IMR-90 (cell line): Measurements from ENCODE around the gene DGKD. TPM values are rescaled to one million over a fixed set of nuclear protein-coding genes. Genes with fewer than 3 reads are reported as not detected.

Experiments used
- ATAC-seq: fragments of 200-7000 bp; cut with Tn5 transposase; 2 replicates; pipeline ENCODE4 v1.9.1; 2020; ENCODE audit warnings: low read depth, mild to moderate bottlenecking, moderate library complexity
- BruUV-seq: library from RNA; stranded (reverse); fragments of 400-500 nt; replicated peaks from 2 replicates; lab custom pipeline; 2021; lab: Mats Ljungman, UMichigan
- CTCF ChIA-PET: fragments of 300-600 bp; formaldehyde crosslinking; extraction: SDS; loops from one replicate; lab custom pipeline; 2021; ENCODE audit warnings: antibody characterized with exemption; lab: Yijun Ruan, JAX
- POLR2A ChIA-PET: fragments of 300-600 bp; sonication (Branson Sonifier 250); formaldehyde crosslinking; loops from one replicate; lab custom pipeline; 2022; ENCODE audit warnings: antibody characterized with exemption; ENCODE audit not compliant: unreplicated experiment; lab: Charles Lee
- DNase-seq: peaks from one replicate; pipeline ENCODE4 v3.0.0; 2013
- H2AFZ ChIP-seq: replicated peaks from 2 replicates; pipeline ENCODE3; 2013; ENCODE audit warnings: low read length, mild to moderate bottlenecking; ENCODE audit not compliant: poor library complexity
- H2AK5ac ChIP-seq: 2 replicates; pipeline ENCODE4 v1.6.1; 2013; ENCODE audit warnings: low read depth, low read length, inconsistent platforms
- H2AK9ac ChIP-seq: replicated peaks from 2 replicates; pipeline ENCODE3; 2013; ENCODE audit warnings: mild to moderate bottlenecking, low read depth, low read length, moderate library complexity; ENCODE audit not compliant: poor library complexity
- H2BK120ac ChIP-seq: 2 replicates; pipeline ENCODE4 v1.6.1; 2013; ENCODE audit warnings: low read depth, low read length, inconsistent platforms
- H2BK15ac ChIP-seq: 3 replicates; pipeline ENCODE4 v1.6.1; 2013; ENCODE audit warnings: low read depth, low read length, inconsistent platforms
- H2BK20ac ChIP-seq: 2 replicates; pipeline ENCODE4 v1.6.1; 2013; ENCODE audit warnings: low read depth, mild to moderate bottlenecking, inconsistent platforms, low read length, moderate library complexity
- H2BK5ac ChIP-seq: 2 replicates; pipeline ENCODE4 v1.6.1; 2013; ENCODE audit warnings: mild to moderate bottlenecking, low read depth, low read length, inconsistent platforms; ENCODE audit not compliant: poor library complexity, severe bottlenecking
- H3K14ac ChIP-seq: replicated peaks from 2 replicates; pipeline ENCODE4 v1.6.1; 2013; ENCODE audit warnings: low read depth, low read length, inconsistent platforms
- H3K18ac ChIP-seq: 2 replicates; pipeline ENCODE4 v1.6.1; 2013; ENCODE audit warnings: low read depth, low read length, control low read depth
- H3K23ac ChIP-seq: 2 replicates; pipeline ENCODE4 v1.6.1; 2013; ENCODE audit warnings: low read depth, low read length, inconsistent platforms
- H3K27ac ChIP-seq: 2 replicates; pipeline ENCODE4 v1.5.1; 2013; ENCODE audit warnings: mild to moderate bottlenecking, control low read depth, low read length; ENCODE audit not compliant: insufficient read depth
- H3K27me3 ChIP-seq: 2 replicates; pipeline ENCODE4 v1.6.1; 2013; ENCODE audit warnings: low read length; ENCODE audit not compliant: control insufficient read depth, insufficient read depth
- H3K36me3 ChIP-seq: 2 replicates; pipeline ENCODE4 v1.6.1; 2013; ENCODE audit warnings: low read length, mixed read lengths; ENCODE audit not compliant: control insufficient read depth, insufficient read depth
- H3K4ac ChIP-seq: 2 replicates; pipeline ENCODE4 v1.6.1; 2013; ENCODE audit warnings: low read depth, low read length, inconsistent platforms
- H3K4me1 ChIP-seq: 2 replicates; pipeline ENCODE4 v1.6.1; 2013; ENCODE audit warnings: low read length, mixed read lengths; ENCODE audit not compliant: control insufficient read depth, insufficient read depth
- H3K4me2 ChIP-seq: 2 replicates; pipeline ENCODE4 v1.6.1; 2013; ENCODE audit warnings: low read depth, mild to moderate bottlenecking, control low read depth, low read length, moderate library complexity
- H3K4me3 ChIP-seq: 2 replicates; pipeline ENCODE4 v1.5.1; 2013; ENCODE audit warnings: low read depth, mild to moderate bottlenecking, control low read depth, low read length, moderate library complexity; ENCODE audit not compliant: insufficient read depth
- H3K56ac ChIP-seq: 2 replicates; pipeline ENCODE4 v1.6.1; 2013; ENCODE audit warnings: low read length, inconsistent platforms; ENCODE audit not compliant: insufficient read depth; ENCODE audit errors: extremely low read depth
- H3K79me1 ChIP-seq, 2 experiments: 2 replicates each; pipeline ENCODE4 v1.6.1; 2013; ENCODE audit warnings: low read length in 2 of 2, inconsistent platforms in 1 of 2, low read depth in 1 of 2
- H3K9ac ChIP-seq: 2 replicates; pipeline ENCODE4 v1.6.1; 2013; ENCODE audit warnings: low read depth, low read length, control low read depth
- H3K9me1 ChIP-seq: 2 replicates; pipeline ENCODE4 v1.6.1; 2013; ENCODE audit warnings: low read length, inconsistent platforms; ENCODE audit not compliant: insufficient read depth
- H3K9me3 ChIP-seq: 2 replicates; pipeline ENCODE4 v1.6.1; 2013; ENCODE audit warnings: low read length; ENCODE audit not compliant: control insufficient read depth, insufficient read depth
- H4K20me1 ChIP-seq: 2 replicates; pipeline ENCODE4 v1.6.1; 2013; ENCODE audit warnings: low read length, inconsistent platforms; ENCODE audit not compliant: insufficient read depth
- H4K5ac ChIP-seq: 2 replicates; pipeline ENCODE4 v1.6.1; 2013; ENCODE audit warnings: mild to moderate bottlenecking, low read depth, low read length, control low read depth
- H4K8ac ChIP-seq, 2 experiments: 2 replicates each; pipeline ENCODE4 v1.6.1; 2013; ENCODE audit warnings: low read depth in 2 of 2, low read length in 2 of 2, control low read depth in 1 of 2, inconsistent platforms in 1 of 2
- H4K91ac ChIP-seq: 2 replicates; pipeline ENCODE4 v1.6.1; 2013; ENCODE audit warnings: low read depth, low read length, inconsistent platforms; ENCODE audit not compliant: insufficient read depth
- BHLHE40 ChIP-seq: fragments of 150-350 bp; IDR thresholded peaks from 2 replicates; pipeline ENCODE4 v1.6.1; 2016; ENCODE audit warnings: mild to moderate bottlenecking, low read depth, low read length
- CEBPB ChIP-seq: IDR thresholded peaks from 2 replicates; pipeline ENCODE4 v1.6.1; 2012; ENCODE audit warnings: low read depth, low read length, improper control_type of control experiment
- CHD1 ChIP-seq: IDR thresholded peaks from 2 replicates; pipeline ENCODE4 v1.6.1; 2012; ENCODE audit warnings: low read depth, low read length, improper control_type of control experiment
- FOS ChIP-seq: fragments of 150-350 bp; IDR thresholded peaks from 2 replicates; pipeline ENCODE4 v1.6.1; 2016; ENCODE audit warnings: low read depth, low read length
- MAFK ChIP-seq: IDR thresholded peaks from 2 replicates; pipeline ENCODE4 v1.6.1; 2012; ENCODE audit warnings: low read depth, low read length, improper control_type of control experiment
- MAZ ChIP-seq: IDR thresholded peaks from 2 replicates; pipeline ENCODE4 v1.6.1; 2012; ENCODE audit warnings: low read depth, mild to moderate bottlenecking, low read length, improper control_type of control experiment, moderate library complexity, borderline replicate concordance
- MXI1 ChIP-seq: IDR thresholded peaks from 2 replicates; pipeline ENCODE4 v1.6.1; 2012; ENCODE audit warnings: low read depth, mild to moderate bottlenecking, low read length, moderate library complexity, borderline replicate concordance
- NFE2L2 ChIP-seq: fragments of 150-350 bp; IDR thresholded peaks from 2 replicates; pipeline ENCODE4 v1.6.1; 2016; ENCODE audit warnings: low read depth, mild to moderate bottlenecking, low read length
- POLR2A ChIP-seq: IDR thresholded peaks from 2 replicates; pipeline ENCODE4 v1.6.1; 2012; ENCODE audit warnings: mild to moderate bottlenecking, low read depth, low read length
- RAD21 ChIP-seq: IDR thresholded peaks from 2 replicates; pipeline ENCODE4 v1.6.1; 2012; ENCODE audit warnings: low read length, improper control_type of control experiment
- RCOR1 ChIP-seq: IDR thresholded peaks from 2 replicates; pipeline ENCODE4 v1.6.1; 2012; ENCODE audit warnings: mild to moderate bottlenecking, low read length, improper control_type of control experiment; ENCODE audit not compliant: insufficient replicate concordance
- RFX5 ChIP-seq: IDR thresholded peaks from 2 replicates; pipeline ENCODE4 v1.8.0; 2012; ENCODE audit warnings: low read depth, mild to moderate bottlenecking, low read length, moderate library complexity
- SMC3 ChIP-seq: fragments of 150-350 bp; IDR thresholded peaks from 2 replicates; pipeline ENCODE4 v1.6.1; 2016; ENCODE audit warnings: low read depth, mild to moderate bottlenecking, antibody characterized with exemption, low read length, moderate library complexity
- WGBS, 2 experiments: methylation state at CpG; one replicate each; pipeline versions ENCODE4 v1.1.5 to v1.1.7; 2013; ENCODE audit warnings: missing lambda C conversion rate in 2 of 2; ENCODE audit not compliant: insufficient read length in 1 of 2; ENCODE audit errors: extremely low coverage in 2 of 2; 5-methylcytosine and 5-hydroxymethylcytosine counted together
- dilution Hi-C: fragments of 300-500 bp; cut with HindIII; formaldehyde crosslinking; loops from one replicate; pipeline ENCODE4 v1.14.3; 2018; ENCODE audit warnings: low sequenced_read_pairs; ENCODE audit not compliant: unreplicated experiment
- in situ Hi-C: fragments of 300-500 bp; cut with MboI; formaldehyde crosslinking; loops from 3 replicates; pipeline ENCODE4 v1.14.3; 2019; ENCODE audit warnings: low sequenced_read_pairs, inconsistent platforms, mixed read lengths
- intact Hi-C: fragments of 100-400 bp; cut with micrococcal nuclease; formaldehyde crosslinking; loops from 2 replicates; pipeline ENCODE4 v1.10.0; 2022
- polyA plus RNA-seq, 3 experiments: library from polyadenylated mRNA; depleted of rRNA; stranded (reverse); fragments of >200 nt; gene quantifications; 2 replicates each; pipeline ENCODE4 v1.2.3, GENCODE V29; 2012; ENCODE audit warnings: low replicate concordance in 1 of 3
- total RNA-seq: library from RNA; depleted of rRNA; stranded (reverse); fragments of >200 nt; gene quantifications from 2 replicates; pipeline ENCODE4 v1.2.3, GENCODE V29; 2012
- TF ChIP-seq, protein P1 (sequence below): conservative IDR thresholded peaks from 2 replicates; pipeline ENCODE4 v1.5.1; 2012; ENCODE audit warnings: mild to moderate bottlenecking, low read depth, low read length, improper control_type of control experiment
- TF ChIP-seq, protein P2 (sequence below): fragments of 150-350 bp; IDR thresholded peaks from 2 replicates; pipeline ENCODE4 v1.6.1; 2016; ENCODE audit warnings: low read depth, mild to moderate bottlenecking, low read length, moderate library complexity, borderline replicate concordance
- TF ChIP-seq, protein P3 (sequence below): fragments of 150-350 bp; IDR thresholded peaks from 2 replicates; pipeline ENCODE4 v1.6.1; 2017; ENCODE audit warnings: mild to moderate bottlenecking, antibody characterized with exemption, low read length, low read depth

The DGKD gene
- total and polyA plus RNA-seq, 2 of the 4 experiments (the other 2 are of a cell fraction): 6.5 to 10.1 TPM

DNA sequence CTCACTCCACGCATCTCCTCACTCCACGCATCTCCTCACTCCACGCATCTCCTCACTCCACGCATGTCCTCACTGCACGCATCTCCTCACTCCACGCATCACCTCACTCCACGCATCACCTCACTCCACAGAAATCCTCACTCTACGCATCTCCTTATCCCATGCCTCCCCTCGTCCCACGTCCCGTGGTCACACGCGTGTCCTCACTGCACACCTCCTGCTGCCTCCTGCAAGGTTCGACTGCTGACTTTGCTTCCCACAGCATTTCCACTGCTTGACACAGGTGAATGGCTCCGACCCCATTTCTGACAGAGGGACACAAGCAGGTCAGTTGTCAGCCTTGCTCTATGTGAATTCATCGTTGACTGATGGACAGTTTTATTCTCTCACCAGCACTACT, 109.3 kb downstream of the DGKD start:
- Histone ChIP-seq H2BK5ac (no peak overlapping the region), H2BK15ac (no peak overlapping the region), H3K56ac (no peak overlapping the region), H3K9me1 (no peaks in the 10 kb centered on the region), H3K18ac (no peak overlapping the region), H2AK5ac (no peak overlapping the region), H2AK9ac (no peak overlapping the region), H2BK120ac (no peak overlapping the region), H4K91ac (no peak overlapping the region), H3K4ac (no peak overlapping the region), H4K8ac (no peak overlapping the region), H3K27me3 (no peaks in the 10 kb centered on the region), H3K4me2 (no peak overlapping the region), H2BK20ac (no peak overlapping the region), H3K9me3 (no peaks in the 10 kb centered on the region), H3K4me1 (no peaks in the 10 kb centered on the region), H3K14ac (no peak overlapping the region), H3K23ac (no peak overlapping the region), H3K27ac (no peak overlapping the region), H3K4me3 (no peak overlapping the region), H2AFZ (no peak overlapping the region), H3K36me3 (peaks cover 48% of the 10 kb centered on the region), H4K20me1 (no peaks in the 10 kb centered on the region), H3K79me1 (no peaks in the 10 kb centered on the region), H3K9ac (no peak overlapping the region), H4K5ac (no peak overlapping the region)
- no TSS peak for BruUV-seq
- ATAC-seq (no peak), DNase-seq (no peak)
- intact Hi-C loops (no loop called here), in situ Hi-C loops (loop anchor here (25.0 kb wide), 1 partner anchor 374 kb away; no protein-coding TSS in a partner anchor), dilution Hi-C loops (no loop called here)
- TF ChIP-seq RCOR1 (no peak), RFX5 (no peak), FOS (no peak), POLR2A (no peak), CHD1 (no peak), MXI1 (no peak), MAFK (no peak), MAZ (no peak), NFE2L2 (no peak), CEBPB (no peak), SMC3 (no peak), RAD21 (no peak), BHLHE40 (no peak)
- TF ChIP-seq, protein P1, sequence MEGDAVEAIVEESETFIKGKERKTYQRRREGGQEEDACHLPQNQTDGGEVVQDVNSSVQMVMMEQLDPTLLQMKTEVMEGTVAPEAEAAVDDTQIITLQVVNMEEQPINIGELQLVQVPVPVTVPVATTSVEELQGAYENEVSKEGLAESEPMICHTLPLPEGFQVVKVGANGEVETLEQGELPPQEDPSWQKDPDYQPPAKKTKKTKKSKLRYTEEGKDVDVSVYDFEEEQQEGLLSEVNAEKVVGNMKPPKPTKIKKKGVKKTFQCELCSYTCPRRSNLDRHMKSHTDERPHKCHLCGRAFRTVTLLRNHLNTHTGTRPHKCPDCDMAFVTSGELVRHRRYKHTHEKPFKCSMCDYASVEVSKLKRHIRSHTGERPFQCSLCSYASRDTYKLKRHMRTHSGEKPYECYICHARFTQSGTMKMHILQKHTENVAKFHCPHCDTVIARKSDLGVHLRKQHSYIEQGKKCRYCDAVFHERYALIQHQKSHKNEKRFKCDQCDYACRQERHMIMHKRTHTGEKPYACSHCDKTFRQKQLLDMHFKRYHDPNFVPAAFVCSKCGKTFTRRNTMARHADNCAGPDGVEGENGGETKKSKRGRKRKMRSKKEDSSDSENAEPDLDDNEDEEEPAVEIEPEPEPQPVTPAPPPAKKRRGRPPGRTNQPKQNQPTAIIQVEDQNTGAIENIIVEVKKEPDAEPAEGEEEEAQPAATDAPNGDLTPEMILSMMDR: no peak
- TF ChIP-seq, protein P2, sequence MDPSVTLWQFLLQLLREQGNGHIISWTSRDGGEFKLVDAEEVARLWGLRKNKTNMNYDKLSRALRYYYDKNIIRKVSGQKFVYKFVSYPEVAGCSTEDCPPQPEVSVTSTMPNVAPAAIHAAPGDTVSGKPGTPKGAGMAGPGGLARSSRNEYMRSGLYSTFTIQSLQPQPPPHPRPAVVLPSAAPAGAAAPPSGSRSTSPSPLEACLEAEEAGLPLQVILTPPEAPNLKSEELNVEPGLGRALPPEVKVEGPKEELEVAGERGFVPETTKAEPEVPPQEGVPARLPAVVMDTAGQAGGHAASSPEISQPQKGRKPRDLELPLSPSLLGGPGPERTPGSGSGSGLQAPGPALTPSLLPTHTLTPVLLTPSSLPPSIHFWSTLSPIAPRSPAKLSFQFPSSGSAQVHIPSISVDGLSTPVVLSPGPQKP: no peak
- TF ChIP-seq, protein P3, sequence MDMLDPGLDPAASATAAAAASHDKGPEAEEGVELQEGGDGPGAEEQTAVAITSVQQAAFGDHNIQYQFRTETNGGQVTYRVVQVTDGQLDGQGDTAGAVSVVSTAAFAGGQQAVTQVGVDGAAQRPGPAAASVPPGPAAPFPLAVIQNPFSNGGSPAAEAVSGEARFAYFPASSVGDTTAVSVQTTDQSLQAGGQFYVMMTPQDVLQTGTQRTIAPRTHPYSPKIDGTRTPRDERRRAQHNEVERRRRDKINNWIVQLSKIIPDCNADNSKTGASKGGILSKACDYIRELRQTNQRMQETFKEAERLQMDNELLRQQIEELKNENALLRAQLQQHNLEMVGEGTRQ: no peak
- ChIA-PET POLR2A (no interaction called here), CTCF (no interaction called here)
- WGBS, 2 experiments: 91 to 100% methylated on average over 2 to 12 of the region's 16 CpGs
